Loucy (cell line): ENCODE data around the gene HERC2.
"Not testable (repeated sequence)": the region's sequence is repeated elsewhere in the genome, so short reads cannot be mapped to it uniquely, and the experiment has no call there.

Source experiments
- CTCF ChIP-seq: fragments of 200-600 bp; sonication (generic); conservative IDR thresholded peaks from 2 replicates; pipeline ENCODE4 v1.5.1; 2014; ENCODE audit warnings: mild to moderate bottlenecking, antibody characterized with exemption, low read length
- EZH2phosphoT487 ChIP-seq: fragments of 200-600 bp; IDR thresholded peaks from 2 replicates; pipeline ENCODE4 v1.6.1; 2018; ENCODE audit warnings: antibody characterized with exemption, mild to moderate bottlenecking, moderate library complexity, borderline replicate concordance

- not testable (repeated sequence) for TF ChIP-seq CTCF, EZH2phosphoT487
These were observed 94.7 kb downstream of the HERC2 start for GRCh38 chr15:28227303-28227702.
